GM23248 (cell line): ENCODE results near the gene EPHA2.

Source experiments
- EZH2 ChIP-seq: fragments of 200-600 bp; sonication (generic); IDR thresholded peaks from 2 replicates; pipeline ENCODE4 v1.6.1; 2018; ENCODE audit warnings: antibody characterized with exemption, mild to moderate bottlenecking; ENCODE audit not compliant: insufficient read depth, poor library complexity, severe bottlenecking
- EZH2phosphoT487 ChIP-seq: fragments of 200-600 bp; sonication (generic); IDR thresholded peaks from 2 replicates; pipeline ENCODE4 v1.6.1; 2018; ENCODE audit warnings: antibody characterized with exemption, moderate library complexity, mild to moderate bottlenecking, low read depth; ENCODE audit not compliant: insufficient read depth

GRCh38 chr1:16158993-16159831 is 3.3 kb upstream of the EPHA2 start:
- TF ChIP-seq EZH2 = no peak
- no peak for TF ChIP-seq EZH2phosphoT487
